UCSD-AML1 (cell line): ENCODE measurements around the gene PHTF1.
"Not testable (repeated sequence)": the region's sequence is repeated elsewhere in the genome, so short reads cannot be mapped to it uniquely, and the experiment has no call there.

Source experiments
- DNase-seq: peaks from one replicate; lab custom pipeline; 2025; ENCODE audit not compliant: unreplicated experiment; lab: John Stamatoyannopoulos, UW

PHTF1 gene

DNA sequence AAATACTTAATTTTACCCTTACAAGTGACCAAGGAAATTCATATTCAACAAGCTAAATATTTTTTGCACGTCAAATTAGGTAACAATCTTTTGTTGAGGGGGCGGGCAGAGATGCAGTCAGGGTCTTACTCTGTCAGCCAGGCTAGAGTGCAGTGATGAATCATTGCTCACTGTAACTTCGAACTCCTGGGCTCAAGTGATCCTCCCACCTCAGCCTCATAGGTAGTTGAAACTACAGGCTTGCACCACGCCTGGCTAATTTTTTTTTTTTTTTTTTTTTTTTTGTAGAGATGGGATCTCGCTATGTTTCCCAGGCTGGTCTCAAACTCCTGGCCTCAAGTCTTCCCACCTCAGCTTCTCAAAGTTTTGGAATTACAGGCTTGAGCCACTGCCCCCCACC is 26.5 kb downstream of the PHTF1 start:
- DNase-seq = no peak

DNA sequence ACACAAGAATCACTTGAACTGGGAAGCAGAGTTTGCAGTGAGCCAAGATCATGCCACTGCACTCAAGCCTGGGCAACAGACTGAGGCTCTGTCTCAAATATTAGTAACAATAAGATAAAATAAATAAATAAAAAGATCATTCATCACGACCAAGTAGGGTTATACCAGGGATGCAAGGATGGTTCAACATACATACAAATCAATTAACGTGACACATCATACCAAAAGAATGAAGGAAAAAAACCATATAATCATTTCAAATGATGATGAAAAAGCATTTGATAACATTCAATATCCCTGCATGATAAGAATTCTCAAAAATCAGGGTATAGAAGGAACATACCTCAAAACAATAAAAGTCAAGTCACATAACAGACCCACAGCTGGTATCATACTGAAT is 38.3 kb downstream of the PHTF1 start:
- DNase-seq = no peak

DNA sequence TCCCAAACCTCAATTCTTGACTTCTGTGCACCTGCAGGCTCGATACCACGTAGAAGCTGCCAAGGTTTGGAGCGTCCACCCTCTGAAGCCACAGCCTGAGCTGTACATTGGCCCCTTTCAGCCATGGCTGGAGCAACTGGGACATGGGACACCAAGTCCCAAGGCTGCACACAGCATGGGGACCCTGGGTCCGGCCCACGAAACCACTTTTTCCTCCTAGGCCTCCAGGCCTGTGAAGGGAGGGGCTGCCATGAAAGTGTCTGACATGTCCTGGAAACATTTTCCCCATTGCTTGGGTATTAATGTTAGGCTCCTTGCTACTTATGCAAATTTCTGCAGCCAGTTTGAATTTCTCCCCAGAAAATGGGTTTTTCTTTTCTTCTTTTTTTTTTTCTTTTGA is 40.7 kb downstream of the PHTF1 start:
- DNase-seq = not testable (repeated sequence)

DNA sequence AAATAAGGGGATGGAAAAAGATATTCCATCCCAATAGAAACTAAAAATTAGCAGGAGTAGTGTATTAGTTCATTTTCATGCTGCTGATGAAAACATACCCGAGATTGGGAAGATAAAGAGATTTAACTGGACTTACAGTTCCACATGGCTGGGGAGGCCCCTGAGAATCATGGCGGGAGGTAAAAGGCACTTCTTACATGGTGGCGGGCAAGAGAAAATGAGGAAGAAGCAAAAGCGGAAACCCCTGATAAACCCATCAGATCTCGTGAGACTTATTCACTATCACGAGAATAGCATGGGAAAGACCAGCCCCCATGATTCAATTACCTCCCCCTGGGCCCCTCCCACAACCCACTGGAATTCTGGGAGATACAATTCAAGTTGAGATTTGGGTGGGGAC is 41.8 kb downstream of the PHTF1 start:
- DNase-seq = not testable (repeated sequence)

DNA sequence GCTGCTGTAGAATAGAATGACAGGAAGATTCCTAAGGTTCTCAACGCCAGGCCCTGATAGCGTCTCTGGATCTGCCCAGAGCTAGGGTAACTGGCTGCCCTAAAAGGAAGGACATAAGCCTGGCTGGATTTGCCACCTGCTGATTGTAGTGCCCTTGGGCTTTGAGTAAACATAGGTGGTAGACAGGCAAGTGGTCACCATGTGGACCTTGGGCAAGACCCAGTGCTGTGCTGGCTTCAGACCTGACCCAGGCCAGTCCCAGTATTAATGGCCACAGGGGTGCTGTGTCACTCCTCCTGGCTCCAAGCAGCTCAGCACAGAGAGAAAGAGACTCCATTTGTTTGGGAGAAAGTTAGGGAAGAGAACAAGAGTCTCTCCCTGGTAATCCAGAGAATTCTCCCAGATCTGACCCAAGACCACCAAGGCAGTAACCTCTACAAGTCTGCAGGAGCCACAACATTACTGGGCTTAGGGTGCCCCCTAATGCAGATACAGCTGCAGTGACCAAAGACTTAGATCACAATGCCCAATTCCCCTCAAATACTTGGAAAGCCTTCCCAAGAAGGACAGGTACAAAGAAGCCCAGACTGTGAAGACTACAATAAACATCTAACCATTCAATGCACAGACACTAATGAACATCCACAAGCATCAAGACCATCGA is 44.5 kb downstream of the PHTF1 start:
- no peak for DNase-seq

DNA sequence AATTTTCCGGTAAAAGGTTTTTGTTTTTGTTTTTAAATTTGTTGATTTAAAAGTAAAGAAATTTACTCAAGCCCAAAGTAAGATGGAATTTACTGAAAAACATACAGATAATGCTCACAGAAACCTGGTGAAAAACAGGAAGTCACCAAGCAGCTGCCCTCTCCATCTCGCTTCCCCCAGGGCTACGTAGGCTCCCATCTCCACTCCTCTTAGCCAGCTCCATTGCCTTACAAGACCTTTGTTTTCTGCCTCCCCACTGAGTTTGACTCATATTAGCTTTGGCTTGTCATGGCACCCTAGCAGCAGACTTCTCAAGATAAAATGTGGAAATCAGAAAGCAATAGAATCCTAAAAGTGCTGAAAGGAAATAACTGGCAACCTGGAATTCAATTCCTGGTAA is 57.9 kb downstream of the PHTF1 start:
- no peak for DNase-seq

DNA sequence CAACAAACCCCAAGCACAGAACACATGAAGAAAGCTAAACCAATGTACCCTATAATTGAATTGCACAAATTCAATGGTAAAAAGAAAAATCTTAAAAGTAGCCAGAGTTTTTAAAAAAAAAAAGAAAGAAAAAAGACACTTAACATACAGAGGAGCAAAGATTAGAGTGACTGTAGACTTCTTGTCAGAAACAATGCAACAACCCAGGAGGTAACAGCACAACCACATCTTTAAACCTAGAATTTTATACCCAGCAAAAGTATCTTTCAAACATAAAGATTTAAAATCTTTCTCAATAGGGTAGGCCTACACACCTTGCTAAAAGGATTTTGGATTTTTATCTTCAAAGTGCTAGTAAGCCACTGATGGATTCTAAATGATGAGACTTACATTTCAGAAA is 64.4 kb downstream of the PHTF1 start:
- DNase-seq = no peak

DNA sequence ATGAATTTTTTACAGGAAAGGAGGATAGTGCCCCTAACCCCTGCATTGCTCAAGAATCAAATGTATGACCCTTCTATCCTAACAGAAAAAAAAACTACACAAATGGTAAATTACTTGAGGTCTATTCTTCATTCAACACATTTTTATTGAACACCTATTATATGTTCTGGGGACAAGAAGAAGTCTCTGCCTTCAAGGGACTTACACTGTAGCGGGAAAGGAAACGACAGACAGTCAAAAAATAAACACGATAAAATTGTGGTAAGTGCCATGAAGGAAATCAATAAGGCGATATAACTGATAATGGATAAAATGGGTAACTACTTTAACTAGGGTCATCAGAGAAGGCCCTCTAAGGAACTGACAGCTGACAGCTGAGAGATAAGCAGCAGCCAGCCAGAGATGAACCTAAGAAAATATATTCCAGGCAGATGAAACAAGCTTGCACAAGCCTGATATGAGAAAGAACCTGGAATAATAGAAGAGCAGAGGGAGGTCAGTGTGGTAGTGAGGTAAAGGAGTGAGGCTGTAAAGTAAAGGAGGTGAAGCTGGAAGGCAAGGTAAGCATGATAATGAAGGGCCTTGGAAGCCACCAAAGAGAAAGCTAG is 66.4 kb downstream of the PHTF1 start:
- no peak for DNase-seq

DNA sequence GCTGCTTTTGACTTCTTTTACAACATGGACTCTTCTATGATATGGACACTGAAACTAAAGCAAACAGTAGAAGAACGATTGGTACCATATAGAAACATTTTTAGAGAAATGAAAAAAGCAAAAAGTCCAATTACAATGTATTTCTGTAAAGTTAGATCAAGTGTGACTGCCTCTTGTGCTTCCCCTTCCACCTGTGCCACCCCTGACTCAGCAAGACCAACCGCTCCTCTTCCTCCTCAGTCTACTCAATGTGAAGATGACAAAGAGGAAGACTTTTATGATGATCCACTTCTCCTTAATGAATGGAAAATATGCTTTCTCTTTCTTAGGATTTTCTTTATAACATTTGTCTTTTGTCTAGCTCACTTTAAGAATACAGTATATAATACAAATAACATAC is 66.9 kb downstream of the PHTF1 start:
- no peak for DNase-seq

DNA sequence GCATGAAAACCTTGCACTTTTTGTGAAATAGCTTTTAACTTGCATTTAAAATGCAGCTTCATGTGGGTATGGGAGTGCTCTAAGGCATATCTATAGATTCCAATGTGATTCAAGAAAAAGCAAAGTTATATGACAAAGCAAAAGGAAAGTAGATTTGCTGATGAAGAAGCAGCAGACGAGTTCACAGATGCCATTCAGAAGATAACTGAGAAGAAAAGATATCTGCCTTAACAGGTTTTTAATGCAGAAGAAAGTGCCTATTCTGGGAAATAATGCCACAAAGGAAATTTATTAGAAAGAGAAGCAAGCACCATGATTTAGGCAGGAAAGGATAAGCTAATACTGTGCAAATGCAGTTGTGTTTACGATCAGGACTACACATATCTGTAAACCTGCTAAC is 68.1 kb downstream of the PHTF1 start:
- DNase-seq = no peak

DNA sequence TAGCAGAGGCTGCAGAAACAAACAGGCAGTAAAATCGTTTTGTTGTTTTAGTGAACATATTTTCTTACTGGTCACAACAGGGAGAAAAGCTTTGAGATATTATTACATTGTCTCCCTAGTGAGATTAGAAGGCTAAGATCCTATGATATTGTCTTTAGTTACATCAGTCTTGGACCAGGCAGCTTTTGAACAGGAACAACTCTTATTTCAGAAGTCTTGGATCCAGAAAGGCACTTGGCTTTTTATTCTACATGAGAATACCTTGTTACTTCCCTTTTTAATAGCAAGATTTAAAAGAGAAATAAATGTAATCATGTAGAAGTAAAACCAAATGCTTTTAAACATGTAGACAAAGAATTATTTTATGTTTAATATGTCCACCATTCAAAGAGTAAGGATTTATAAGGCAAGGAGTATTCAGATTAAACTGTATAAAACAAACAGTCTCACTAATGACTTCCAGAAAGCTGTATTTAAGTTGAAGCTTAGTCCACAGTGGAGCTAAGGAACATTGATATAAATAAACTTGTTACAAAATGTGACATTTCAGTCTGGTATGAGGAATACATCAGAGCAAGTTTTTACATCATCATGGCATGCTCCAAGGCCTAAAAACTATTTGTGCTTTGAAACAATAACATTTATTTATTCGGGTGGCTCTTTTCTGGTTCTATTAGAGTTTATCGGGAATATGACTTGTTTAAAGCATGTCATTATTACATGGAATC is 72.2 kb downstream of the PHTF1 start:
- DNase-seq = no peak

DNA sequence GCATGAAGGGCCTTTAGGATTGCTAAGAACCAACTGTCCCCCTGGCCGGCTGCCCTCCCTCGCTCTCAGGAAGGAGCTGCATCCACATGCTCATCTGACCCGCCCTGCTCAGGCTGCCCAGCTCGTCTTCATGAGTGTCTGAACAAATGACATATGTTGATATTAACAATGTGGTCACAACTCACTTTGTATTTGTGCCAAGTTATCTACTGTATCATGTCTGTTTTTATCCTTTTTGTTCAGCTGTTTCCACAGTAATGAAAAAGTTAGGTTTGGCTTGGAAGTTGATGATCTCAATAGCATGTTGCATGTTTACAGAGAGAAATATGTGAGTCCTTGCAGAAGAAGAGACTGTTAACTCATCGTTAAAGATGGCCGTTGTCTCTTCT is 75.1 kb downstream of the PHTF1 start:
- no peak for DNase-seq

DNA sequence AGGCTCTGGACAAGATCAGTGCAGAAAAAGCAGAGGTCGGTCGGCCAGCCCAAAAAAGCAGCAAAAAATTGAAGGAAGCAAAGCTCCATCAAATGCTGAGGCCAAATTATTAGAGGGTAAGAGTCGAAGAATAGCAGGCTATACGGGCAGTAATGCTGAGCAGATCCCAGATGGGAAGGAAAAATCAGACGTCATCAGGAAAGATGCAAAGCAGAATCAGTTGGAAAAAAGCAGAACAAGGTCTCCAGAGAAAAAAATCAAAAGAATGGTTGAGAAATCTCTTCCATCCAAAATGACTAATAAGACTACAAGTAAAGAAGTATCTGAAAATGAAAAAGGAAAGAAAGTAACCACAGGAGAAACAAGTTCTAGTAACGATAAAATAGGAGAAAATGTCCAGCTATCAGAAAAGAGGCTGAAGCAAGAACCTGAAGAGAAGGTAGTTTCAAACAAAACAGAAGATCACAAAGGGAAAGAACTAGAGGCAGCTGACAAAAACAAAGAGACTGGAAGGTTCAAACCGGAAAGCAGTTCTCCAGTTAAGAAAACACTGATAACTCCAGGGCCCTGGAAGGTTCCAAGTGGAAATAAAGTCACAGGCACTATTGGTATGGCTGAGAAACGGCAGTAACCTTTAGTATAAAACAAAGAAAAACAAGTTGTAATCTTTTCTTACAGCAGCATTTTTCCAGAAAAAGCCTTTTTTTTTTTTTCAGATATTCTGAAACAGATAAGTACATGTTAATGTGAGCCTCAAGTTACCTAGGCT is 75.7 kb downstream of the PHTF1 start:
- DNase-seq = no peak

DNA sequence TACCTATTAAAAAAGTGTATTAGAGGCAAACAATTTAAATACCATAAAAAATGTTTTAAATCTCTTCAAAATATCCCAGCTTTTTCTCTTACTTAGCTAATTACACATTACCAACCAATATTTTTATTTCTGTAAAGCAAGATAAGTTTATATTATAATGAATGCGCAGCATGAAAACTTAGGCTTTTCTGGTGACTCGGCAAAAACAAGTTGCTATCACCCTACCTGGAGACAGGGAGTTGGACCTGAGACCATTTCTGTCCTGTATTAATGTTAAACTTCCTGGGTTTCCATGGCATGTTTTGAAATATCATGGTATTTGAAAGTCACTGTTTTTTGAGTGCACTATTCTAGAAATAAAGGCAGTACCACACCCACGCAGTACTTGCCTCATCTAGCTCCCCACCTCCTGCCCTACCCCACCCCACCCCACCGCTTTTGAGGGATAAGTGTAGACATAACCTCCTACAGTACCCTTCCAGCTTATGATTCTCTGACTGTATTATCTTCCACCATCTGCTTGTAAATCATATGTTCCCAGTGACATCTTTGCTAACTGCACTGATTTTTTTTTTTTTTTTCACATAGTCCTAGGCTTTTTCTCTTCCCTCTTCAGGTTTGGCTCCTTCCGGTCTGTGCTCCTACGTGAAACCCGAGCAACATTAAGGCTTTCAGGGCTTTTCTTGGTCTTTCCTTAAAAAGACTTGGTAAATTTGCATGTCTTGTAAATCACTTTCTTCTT is 77.5 kb downstream of the PHTF1 start:
- DNase-seq = no peak

DNA sequence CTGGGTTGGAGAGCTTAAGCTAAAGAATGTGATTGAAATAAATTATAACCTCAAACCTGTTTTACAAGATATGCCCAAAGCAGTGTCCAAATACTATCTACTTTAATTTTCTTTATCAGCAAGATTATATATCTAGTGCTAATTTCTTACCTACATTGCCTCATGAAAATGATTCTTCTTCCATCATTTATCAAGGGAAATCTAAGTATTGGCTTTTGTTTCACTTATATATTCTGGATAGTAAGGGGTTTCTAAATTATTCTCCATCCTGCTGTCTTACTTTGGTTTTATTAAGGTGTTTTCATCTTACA is 81.2 kb downstream of the PHTF1 start:
- no peak for DNase-seq

DNA sequence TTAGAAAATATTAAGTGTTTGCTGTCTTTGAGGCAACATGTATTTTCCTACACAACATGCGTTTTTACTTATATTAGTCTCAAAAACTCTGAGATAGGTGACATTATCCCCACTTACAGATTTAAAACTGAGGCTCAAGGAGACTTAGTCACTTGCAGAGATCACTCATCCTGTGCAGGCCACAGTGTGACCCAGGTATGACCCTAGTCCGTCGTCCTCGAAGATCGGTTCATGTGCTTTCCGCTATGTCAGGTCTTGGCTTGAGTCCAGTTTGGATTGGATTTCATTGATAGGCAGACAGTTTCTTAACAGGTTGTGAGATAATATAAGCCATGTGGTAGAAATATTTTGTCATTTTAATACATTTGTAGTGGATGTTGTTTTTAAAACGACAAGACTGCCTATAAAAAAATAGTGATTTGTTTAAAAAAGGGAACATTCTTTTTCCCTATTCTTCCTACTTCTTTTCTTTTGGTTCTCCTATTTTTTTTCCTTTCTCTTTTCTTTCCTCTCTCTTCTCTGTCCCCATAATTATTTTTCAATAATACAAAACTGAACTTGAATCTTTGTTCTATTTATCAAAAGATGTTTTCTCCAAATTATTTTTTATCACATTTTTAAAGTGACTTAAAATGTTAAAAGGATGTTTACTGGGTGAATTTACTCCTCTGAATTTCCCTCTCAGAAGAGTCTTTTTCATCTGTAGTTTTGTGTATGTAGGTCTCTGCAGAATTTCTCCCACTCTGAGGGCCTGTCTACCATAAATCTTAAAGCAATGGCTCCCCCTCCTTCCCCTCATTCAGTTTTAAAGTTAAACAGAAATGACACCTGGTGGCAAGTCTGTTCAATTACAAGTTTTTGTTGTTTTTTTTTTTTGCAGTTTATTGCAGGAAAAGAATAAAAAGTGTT is 81.8 kb downstream of the PHTF1 start:
- DNase-seq = no peak

DNA sequence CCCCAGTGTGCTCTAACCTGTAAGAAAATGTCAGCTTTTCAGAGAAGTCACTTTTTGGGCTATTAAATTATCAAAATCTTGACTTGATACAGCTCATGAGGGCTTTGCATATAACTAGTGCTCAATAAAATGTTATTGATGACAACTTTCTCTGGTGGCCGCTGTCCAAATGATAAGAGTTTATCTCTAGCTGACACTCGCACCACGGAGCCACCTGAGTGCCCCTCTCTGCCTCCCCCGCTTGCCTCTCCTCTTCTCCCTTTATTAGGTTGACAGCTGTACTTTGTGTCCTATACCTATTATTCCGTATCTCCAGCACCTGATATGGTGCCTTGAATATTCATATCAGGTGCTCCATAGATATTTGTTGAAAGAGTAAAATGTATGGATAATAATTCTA is 82.8 kb downstream of the PHTF1 start:
- no peak for DNase-seq

DNA sequence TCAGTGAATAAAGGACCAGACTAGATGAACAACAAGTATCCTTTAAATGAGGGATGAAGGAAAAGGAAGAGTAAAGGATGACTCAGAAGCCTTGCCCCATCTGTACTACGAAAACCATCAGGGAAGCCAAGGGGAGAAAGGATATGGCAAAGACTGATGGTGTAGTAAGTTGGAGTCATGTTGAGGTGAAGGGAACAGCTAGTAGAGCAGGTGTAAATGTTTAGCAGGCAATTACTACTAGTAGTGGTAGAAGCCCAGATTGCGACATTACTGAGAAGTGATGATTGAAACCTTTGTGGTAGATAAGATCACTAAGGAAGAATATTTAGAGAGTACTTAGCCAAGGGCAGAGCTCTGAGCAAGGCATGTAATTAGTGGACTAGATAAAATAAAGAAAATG is 84.0 kb downstream of the PHTF1 start:
- no peak for DNase-seq

DNA sequence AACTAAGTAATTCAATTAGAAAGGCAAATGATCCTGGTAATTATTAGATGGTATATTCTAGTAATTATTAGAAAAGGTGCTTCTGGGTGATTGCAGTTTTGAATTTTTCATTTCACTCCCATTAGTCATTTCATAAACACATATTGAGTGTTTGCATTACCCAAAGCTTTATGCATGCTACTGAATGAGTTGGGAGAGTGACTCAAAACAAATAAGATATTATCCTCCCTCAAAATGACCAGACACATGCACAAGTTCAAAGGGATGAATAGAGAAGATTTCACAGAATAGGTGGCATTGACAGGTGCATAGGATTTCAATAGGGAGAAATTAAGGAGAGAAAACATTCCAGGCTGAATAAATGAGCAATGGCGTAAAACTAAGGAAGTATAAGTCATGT is 84.7 kb downstream of the PHTF1 start:
- DNase-seq = no peak

DNA sequence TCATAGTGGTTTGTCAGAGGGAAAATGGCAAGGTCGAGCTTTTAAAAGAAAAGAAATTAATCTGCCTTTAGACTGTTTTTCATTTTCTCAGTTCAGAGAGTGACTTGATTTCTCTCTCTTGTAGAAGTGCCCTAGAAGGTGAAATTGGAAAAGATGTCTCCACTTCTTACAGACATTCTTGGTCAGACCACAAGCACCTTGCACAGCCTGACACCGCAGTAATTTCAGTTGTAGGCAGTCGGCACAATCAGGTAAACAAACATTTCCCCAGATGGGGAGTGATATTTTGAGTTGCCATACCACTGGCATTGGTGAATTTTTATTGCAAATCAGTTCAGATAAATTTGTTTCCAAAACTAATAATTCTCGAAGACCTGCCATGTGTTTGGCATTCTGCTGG is 86.8 kb downstream of the PHTF1 start:
- no peak for DNase-seq
